Left forelimb (tissue), 1 donor: ENCODE results near the gene GBP6.
"Not testable (repeated sequence)": the region's sequence is repeated elsewhere in the genome, so short reads cannot be mapped to it uniquely, and the experiment has no call there.

Experiments used
- DNase-seq: peaks from one replicate; pipeline ENCODE4 v3.0.0-alpha.2; 2018; ENCODE audit warnings: low spot score

GBP6 gene, protein sequence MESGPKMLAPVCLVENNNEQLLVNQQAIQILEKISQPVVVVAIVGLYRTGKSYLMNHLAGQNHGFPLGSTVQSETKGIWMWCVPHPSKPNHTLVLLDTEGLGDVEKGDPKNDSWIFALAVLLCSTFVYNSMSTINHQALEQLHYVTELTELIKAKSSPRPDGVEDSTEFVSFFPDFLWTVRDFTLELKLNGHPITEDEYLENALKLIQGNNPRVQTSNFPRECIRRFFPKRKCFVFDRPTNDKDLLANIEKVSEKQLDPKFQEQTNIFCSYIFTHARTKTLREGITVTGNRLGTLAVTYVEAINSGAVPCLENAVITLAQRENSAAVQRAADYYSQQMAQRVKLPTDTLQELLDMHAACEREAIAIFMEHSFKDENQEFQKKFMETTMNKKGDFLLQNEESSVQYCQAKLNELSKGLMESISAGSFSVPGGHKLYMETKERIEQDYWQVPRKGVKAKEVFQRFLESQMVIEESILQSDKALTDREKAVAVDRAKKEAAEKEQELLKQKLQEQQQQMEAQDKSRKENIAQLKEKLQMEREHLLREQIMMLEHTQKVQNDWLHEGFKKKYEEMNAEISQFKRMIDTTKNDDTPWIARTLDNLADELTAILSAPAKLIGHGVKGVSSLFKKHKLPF

DNA sequence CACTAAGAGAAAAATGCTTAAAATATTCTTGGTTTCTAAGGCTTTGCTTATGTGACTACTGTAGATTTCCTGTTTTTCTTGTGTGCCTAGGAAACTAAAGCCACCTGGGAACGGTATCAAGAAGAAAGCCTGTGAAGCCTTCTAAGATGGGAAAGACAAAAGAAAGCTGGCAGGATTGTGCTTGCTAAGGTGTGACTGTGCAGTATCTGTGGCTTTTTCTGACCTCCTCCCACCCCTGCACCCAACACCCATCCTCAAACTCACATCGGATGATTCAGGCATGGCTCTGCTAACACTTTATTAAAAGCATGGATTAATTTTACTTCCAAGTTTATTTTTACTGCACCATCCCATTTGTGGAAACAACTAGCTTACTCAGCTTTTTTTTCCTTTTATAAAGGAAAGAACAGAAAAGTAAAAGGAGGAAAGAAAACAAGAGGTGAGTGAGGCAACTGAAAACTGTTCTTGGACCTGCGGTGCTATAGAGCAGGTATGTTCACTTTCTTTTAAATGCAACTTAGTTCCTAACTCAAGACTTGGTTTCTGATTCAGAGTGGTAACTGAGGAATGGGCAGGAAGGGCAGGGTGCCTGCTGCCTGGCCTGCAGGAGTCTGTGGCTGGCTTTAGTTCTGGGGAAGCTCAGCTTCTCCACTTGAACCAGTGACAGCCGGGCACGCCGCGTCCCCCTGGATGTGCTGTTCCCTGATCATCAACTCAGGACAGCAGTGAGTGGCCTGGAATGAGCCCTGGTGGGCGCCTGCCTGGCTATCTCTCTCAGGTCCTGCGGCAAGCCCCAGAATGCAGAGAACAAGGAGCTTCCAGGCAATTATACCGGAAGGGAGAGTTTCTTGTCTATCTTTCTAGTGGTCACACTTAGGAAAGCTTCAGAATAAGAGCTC lies at the start of gene GBP6:
Gene GBP6, plus strand, starts transcription at position 422 of the 899 bp plus-strand sequence. CDS start 4,493 bp downstream, outside the sequence.
- DNase-seq, result no peak

DNA sequence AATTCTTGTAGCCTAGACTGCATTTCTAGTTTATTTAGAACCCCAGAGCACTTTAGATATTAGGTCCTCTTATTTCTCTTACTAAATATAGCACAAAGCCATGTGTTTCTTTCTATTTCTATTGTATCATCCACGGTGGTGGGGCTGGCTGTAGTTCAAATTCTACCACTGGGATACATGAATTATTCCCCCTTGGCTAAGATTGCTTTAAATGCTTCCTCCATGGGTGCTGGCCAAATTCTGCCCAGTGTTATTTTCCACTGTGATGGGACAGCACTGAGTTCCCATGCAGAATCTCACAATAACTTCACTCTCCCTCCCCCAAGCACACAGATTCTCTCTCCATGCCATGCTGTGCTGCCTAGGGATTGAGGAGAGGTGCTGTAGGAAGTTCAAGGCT lies 41.5 kb upstream of the GBP6 start:
- DNase-seq, result no peak

DNA sequence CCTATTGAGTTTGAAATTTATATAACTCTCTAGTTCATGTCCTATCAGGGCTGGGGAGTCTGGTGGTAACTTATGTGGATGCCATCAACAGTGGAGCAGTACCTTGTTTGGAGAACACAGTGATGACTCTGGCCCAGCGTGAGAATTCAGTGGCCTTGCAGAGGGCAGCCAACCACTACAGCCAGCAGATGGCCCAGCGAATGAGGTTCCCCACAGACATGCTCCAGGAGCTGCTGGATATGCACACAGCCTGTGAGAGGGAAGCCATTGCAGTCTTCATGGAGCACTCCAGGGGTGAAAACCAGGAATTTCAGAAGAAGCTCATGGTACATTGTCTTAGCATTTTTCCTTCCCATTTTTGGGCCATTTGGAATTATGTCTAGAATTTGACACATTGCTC lies 32.0 kb upstream of the GBP6 start:
- no peak for DNase-seq

DNA sequence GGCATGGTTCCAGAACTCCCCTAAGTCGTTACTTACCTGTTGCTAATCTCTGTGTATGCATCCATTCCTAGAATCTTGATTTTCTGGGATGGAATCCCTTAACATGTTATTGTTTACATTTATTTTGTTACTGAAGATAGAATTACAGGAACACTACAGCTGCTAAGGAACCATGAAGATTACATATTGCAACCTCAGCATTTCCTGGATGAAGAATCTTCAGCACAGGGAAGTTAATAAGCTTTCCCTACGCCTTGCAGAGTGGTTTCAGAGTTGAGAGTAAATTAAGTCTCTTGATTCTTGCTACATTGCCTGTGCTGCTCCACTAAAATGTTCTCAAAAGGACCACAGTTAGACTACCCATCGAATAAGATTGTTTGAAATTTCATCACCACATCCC lies 31.4 kb upstream of the GBP6 start:
- DNase-seq, result no peak

DNA sequence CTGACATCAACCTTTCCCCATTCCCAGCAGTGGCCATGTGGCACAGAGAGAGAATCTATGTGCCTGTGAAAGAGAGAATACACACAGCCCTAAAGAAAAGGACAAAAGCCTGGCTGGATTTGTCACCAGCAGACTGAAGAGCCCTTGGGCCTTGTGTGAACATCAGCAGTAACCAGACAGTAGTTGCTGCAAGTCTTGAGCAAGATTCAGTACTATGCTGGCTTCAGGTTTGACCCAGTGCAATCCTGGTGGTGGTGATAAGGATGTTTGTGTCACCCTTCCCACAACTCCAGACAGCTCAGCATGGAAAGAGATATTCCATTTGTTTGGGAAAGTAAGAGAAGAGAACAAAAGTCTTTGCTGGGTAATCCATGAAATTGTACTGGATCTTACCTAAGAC lies 28.4 kb upstream of the GBP6 start:
- DNase-seq, result no peak

DNA sequence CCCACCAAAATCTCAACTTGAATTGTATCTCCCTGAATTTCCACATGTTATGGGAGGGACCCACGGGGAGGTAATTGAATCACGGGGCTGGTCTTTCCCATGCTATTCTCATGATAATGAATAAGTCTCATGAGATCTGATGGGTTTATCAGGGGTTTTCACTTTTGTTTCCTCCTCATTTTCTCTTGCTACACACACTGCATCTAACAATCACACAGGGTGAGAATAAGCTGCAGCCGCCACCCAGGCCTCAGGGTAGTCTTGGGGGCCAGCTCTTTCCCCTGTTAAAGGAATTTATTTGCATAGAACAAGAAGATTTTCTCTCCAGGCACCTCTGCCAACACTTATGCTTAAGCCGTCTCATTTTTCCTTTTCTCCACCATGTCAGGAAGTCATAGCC lies 26.0 kb upstream of the GBP6 start:
- no peak for DNase-seq

DNA sequence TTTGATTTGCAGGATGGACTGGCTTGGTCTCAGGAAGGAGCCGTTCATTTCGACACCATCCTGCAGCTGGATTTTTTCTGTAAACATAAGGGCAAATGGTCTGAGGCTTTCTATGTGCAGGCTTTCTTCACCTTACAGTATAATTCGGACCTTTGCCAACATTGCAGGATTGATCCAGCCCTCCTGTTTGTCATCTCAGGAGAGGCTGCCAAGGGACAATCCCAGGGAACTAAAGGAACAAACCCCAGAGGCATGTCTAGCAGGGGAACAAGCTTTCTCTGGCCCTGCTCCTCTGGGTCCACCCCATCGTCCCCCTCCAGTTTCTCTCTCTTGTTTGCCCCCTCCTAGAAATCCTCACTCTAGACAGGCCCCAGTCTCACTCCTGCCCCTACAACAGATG lies 24.8 kb upstream of the GBP6 start:
- no peak for DNase-seq

DNA sequence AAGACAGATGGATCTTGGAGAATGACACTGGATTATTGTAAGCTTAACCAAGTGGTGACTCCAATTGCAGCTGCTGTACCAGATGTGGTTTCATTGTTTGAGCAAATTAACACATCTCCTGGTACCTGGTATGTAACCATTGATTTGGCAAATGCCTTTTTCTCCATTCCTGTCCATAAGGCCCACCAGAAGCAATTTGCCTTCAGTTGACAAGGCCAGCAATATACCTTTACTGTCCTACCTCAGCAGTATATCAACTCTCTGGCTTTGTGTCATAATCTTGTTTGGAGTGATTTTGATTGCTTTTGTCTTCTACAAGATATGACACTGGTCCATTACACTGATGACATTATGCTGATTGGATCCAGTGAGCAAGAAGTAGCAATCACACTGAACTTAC lies 18.4 kb upstream of the GBP6 start:
- not testable (repeated sequence) for DNase-seq

DNA sequence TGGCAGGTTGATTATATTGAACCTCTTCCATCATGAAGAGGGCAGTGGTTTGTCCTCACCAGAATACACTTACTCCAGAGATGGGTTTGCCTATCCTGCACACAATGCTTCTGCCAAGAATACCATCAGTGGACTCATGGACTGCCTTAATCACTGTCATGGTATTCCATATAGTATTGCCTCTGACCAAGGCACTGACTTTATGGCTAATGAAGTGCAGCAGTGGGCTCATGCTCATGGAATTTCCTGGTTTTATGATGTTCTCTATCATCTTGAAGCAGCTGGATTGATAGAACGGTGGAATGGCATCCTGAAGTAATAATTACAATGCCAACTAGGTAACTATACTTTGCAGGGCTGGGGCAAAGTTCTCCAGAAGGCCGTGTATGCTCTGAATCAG lies 16.6 kb upstream of the GBP6 start:
- DNase-seq, result no peak

DNA sequence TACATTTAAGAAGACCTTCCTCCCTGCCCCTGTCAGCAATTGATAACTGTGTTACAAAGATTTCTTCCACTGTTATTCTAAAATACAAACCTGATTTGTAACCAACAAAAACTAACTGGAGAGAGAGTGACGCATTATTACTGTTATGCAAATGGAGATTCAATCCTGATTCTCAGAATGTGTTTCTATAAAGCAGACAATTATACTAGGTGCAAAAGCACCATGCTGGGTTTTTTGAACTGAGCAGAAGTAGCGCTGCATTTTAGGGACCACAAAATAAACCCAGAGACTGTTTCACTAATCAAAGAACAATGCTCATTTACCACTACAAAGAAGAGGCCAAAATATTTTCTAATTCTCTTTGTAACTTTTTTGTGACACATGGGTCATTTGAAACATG lies 13.6 kb upstream of the GBP6 start:
- no peak for DNase-seq

DNA sequence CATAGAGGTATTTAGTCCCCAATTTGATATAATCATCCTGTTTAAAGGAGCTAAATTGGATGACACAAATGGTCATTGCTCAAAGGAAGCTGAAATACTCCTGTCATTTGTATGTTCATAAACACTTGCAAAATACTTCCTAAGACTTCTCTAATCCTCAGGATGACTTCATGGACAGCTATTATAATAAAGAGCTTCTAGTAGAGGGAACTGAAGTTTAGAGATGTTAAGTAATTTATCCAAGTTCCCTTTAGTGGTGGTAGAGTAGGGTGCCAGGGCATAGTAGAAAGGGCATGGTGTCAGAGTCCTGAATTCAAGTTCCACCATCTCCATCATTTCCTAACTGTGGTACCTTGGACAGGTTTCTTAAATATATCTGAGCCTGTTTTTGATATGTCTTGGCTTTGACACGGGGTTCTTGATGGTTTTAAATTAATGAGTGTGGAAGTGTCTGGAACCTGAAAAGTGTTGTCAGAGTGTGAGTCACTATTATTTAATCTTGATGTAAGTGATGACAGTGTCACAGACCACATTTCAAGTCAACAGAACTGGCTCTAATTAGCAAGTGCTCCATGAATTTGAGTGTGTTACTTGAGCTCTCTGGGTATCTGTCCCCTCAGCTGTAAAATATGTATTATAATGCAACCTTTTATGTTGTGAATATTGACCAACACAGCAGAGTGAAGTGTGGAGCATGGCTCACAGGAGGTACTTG lies 12.1 kb upstream of the GBP6 start:
- no peak for DNase-seq

DNA sequence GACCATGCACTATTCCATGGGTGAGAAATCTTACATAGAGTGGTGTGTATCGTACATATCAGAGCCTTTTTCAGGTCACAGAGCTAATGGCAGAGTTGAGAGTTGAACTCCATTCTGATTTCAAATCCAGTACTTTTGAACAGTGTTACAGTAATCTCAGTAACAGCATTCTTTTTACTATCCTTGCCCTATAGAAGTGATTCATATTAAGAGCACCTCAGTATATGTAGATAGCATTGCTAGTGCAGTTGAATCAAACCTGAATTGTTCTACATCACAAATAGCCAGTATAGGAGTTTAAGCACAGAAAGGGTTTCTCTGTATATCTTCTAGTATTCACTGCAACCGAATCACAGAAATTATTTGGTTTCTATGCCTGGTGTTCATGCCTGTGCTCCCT lies 11.4 kb upstream of the GBP6 start:
- no peak for DNase-seq

DNA sequence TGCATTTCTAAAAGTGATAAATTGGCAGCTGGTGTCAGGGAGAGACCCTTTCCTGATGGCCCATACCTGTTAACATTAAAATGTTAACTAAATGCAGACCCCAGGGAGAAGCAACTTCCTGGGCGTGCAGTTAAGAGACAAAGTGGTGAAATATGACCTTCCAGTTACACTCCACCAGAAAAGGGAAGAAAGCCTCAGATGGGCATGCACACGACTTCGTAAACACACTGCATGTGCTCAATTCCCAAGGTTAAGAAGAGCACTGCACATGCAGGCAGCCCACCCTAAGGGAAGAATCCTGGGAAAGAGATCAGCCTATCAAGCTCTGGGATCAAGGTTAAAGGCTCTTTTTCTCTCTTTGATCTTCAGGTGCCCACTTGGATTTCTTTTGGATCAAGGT lies 9.7 kb upstream of the GBP6 start:
- DNase-seq, result no peak

DNA sequence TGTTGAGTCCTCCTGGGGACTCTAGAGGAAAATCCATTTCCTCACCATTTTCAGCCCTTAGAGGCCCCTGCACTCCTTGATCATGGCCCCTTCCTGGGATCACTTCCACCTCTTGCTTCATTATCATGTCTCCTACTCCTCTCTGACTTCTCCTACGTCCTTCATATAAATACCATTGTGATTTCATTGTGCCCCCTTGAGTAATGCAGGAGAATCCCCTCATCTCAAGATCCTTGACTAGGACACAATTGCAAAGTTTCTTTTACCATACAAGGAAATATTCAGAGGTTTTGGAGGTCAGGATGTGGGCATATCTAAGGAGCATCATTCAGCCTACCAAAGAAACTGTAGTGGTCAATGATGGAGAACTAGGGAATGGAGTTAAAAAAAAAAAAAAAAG lies 8.8 kb upstream of the GBP6 start:
- DNase-seq, result no peak

DNA sequence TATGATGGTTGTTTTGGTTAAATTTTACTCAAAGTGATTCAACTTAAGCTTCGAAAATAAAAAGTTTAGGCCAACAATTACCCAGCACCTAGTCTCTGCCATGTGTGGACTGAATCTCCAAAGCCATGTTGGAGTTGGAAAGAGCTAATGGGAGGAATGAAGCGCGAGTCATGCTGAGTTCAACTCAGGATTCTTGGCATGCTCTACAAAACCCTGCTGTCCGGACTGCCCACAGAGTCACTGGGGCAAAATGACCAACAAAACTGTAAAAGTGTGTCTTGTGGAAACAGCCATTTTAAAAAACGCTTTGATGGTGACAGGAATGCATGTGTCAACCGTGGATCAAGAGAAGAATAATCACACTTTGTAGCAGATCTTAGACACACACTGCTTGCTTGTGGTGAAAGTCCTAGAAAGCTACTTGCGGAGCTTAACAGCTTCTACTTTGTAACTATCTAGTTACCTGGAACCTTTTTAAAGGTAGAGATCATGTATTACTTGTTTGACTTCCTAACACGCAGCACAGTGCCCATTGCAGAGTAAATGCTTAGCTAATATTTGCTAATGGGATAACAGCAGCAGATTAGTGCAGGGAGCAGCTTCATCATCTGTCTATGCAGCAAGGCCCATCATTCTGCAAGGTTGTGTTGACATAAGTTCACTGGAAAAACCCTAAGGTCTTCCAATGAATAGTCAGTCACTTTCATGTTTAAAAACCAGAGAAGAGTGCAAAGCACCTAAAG lies 7.0 kb upstream of the GBP6 start:
- no peak for DNase-seq

DNA sequence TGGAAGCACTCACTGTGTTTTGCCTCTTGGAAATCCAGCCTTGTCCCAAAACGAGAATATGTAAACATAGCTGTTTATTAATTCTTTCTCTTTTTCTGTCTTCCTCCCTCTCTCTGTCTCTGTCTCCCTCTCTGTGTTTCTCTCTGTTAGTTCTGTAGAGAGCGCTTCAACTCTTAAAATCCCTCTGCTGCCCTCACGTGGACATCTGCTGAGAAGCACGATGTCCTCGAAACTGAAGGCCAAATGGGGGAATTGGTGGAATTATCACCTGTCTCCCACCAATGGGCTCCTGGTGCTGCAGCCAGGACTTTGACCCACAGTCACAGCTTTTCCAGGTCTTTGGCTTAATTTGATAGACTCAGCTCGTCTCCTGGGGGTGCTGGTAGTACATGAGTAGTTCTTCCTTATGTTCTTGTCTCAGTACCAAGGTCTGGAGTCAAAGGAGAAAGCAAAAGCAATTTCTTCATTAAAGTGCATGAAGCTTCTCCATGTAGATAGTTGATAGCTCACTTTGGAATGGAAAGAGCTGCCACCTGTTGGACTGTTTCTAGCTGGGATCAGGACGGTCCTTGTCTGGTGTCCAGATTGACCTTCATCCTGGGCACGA lies 5.5 kb upstream of the GBP6 start:
- DNase-seq, result no peak

DNA sequence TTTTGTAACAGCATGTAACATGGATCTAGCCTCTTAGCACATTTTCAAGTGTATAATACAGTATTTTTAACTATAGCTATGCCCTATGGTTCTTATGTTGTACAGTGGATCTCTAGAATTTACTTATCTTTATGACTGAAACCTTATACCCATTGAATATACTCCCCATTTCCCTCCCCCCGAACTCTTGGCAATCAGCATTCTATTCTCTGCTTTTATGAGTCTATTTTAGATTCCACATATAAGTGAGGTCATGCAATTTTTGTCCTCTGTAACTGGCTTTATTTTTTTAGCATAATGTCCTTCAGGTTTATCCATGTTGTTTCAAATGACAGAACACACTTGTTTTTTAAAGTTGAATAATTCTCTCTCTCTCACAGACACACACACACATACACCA lies 3.1 kb upstream of the GBP6 start:
- no peak for DNase-seq

DNA sequence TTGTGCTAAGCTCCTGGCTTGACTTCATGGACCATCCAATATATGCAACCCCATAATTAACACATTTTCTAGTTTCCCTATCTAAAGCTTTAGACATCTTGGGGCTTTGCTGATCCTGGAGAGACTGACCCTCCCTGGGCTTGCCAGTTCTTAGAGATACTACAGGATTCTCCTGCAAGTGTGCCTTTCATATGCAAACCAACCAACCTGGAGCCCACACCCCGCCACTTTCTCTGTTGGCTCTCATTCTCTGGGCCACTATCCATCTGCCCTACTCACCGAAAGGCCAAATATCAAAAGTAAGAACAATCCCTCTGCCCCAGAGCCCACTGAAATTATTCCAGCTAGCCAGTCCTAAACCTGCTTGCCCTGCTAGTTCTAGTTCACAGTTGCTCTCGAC lies 2.2 kb upstream of the GBP6 start:
- DNase-seq, result no peak

DNA sequence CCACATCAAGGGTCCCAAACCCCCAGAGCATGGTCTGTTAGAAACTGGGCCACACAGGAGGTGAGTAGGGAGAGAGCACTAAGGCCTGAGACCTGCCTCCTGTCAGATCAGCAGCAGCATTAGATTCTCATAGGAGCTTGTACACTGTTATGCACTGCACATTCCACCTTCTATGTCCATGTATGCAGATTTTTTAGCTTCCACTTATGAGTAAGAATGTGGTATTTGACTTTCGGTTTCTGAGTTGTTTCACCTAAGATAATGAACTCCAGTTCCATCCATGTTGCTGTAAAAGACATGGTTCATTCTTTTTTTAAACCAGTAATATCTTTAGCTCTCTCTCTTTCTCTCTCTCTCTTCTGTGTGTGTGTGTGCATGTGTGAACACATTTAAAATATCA lies 663 bp upstream of the GBP6 start:
- DNase-seq, result no peak

DNA sequence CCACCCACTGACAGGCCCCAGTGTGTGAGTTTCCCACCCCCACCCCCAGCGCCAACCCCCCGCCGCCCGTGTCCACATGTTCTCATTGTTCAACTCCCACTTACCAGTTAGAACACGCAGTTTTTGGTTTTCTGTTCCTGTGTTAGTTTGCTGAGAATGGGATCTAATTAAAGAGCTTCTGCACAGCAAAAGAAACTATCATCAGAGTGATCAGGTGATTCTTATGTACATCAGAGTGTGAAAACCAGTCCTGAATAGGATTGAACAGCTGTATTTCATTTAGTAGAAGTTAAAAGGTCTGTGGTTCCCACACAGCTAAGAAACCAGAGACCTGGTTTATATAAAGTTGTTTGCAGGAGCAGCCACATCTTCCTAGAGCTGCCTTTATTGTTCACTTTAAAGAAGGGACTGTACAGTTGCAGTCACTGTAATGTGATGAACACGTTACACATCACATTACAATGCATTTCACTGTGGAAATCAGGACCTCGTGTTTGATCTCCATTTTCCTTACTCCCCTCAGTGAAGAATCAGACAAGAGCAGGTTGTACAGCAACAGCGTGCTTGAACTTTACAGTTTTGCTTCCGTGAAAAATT lies 1.2 kb downstream of the GBP6 start:
- DNase-seq, result no peak

DNA sequence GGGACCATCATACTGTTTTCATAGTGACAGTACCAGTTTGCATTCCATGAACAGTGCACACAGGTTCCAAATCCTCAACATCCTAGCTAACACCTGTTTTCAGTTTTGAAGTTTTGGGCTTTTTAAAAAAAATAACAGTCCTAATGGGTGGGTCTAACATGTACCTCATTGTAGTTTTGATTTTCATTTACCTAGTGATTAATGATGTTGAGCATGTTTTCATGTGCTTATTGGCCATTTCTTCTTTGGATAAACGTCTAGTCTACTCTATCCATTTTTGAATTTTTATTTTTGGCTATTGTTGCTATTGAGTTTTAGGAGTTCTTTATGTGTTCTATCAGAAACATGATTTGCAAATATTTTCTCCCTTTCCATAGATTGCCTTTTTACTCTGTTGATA lies 3.4 kb downstream of the GBP6 start:
- DNase-seq, result no peak
